HL-60 (cell line): ENCODE results near the gene PLEKHG1.

Source experiments
- DNase-seq, 2 experiments: peaks; one replicate each; pipeline ENCODE4 v3.0.0-alpha.2; 2010 to 2020; ENCODE audit warnings: low read depth in 1 of 2, low spot score in 1 of 2
- H3K27ac ChIP-seq: fragments of 250-450 bp; sonication (Bioruptor Pico); replicated peaks from 2 replicates; pipeline ENCODE4 v1.5.1; 2020; ENCODE audit warnings: mild to moderate bottlenecking, moderate library complexity
- H3K27me3 ChIP-seq: fragments of 250-450 bp; sonication (Bioruptor Pico); 2 replicates; pipeline ENCODE4 v1.5.1; 2021; ENCODE audit warnings: mild to moderate bottlenecking, moderate library complexity; ENCODE audit not compliant: insufficient read depth, poor library complexity, severe bottlenecking
- H3K4me3 ChIP-seq: replicated peaks from 2 replicates; pipeline ENCODE4 v1.5.1; 2011; ENCODE audit warnings: mild to moderate bottlenecking, control low read depth, low read length; ENCODE audit not compliant: insufficient read depth
- GABPA ChIP-seq: IDR thresholded peaks from 2 replicates; pipeline ENCODE4 v1.6.1; 2012; ENCODE audit warnings: low read depth
- POLR2AphosphoS5 ChIP-seq: IDR thresholded peaks from 2 replicates; pipeline ENCODE4 v1.6.1; 2012; ENCODE audit warnings: low read depth
- REST ChIP-seq: IDR thresholded peaks from 2 replicates; pipeline ENCODE4 v1.6.1; 2012; ENCODE audit warnings: low read depth; ENCODE audit not compliant: insufficient replicate concordance
- SPI1 ChIP-seq: IDR thresholded peaks from 2 replicates; pipeline ENCODE4 v1.6.1; 2012; ENCODE audit warnings: low read depth, mild to moderate bottlenecking, borderline replicate concordance
- TF ChIP-seq, protein P1 (sequence below): IDR thresholded peaks from one replicate; pipeline ENCODE4 v1.5.1; 2011; ENCODE audit warnings: low read length, control low read depth, inconsistent platforms; ENCODE audit not compliant: insufficient read depth

PLEKHG1 gene

DNA sequence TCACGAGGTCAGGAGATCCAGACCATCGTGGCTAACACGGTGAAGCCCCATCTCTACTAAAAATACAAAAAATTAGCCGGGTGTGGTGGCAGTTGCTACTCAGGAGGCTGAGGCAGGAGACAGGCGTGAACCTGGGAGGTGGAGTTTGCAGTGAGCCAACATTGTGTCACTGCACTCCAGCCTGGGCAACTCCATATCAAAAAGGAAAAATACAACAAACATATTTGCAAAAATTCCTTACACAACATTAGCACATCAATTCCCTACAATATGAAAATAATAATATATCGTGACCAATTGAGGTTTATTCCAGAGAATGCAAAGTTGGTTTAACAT lies 38.8 kb upstream of the PLEKHG1 start:
- no peak overlapping the region for H3K27ac ChIP-seq
- no peak for TF ChIP-seq GABPA
- H3K4me3 ChIP-seq = no peak overlapping the region
- peaks cover 2% of the 10 kb centered on the region for H3K27me3 ChIP-seq
- no peak for DNase-seq

DNA sequence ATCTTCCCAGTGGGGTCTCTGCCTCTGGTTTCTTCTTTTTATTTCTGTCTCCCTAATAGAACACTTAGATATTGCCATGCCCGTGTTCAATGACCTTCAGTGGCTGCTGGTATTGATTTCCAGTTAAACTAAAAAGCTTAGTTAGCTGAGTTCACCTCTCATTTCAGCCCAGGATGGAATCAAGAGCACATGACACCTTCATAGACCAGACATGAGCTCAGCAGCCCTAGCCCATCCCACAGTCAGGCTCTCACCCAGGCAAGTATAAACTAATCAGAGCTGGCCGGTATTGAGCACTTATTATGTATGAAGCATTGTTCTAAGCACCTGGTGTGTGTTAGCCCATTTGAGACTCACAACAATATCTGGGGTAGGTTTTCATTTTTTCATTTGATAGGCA lies 33.7 kb upstream of the PLEKHG1 start:
- no peak for DNase-seq
- TF ChIP-seq, protein P1, sequence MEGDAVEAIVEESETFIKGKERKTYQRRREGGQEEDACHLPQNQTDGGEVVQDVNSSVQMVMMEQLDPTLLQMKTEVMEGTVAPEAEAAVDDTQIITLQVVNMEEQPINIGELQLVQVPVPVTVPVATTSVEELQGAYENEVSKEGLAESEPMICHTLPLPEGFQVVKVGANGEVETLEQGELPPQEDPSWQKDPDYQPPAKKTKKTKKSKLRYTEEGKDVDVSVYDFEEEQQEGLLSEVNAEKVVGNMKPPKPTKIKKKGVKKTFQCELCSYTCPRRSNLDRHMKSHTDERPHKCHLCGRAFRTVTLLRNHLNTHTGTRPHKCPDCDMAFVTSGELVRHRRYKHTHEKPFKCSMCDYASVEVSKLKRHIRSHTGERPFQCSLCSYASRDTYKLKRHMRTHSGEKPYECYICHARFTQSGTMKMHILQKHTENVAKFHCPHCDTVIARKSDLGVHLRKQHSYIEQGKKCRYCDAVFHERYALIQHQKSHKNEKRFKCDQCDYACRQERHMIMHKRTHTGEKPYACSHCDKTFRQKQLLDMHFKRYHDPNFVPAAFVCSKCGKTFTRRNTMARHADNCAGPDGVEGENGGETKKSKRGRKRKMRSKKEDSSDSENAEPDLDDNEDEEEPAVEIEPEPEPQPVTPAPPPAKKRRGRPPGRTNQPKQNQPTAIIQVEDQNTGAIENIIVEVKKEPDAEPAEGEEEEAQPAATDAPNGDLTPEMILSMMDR = no peak
- TF ChIP-seq GABPA (no peak), SPI1 (no peak), POLR2AphosphoS5 (no peak), REST (no peak)
- Histone ChIP-seq H3K27me3 (peaks cover 10% of the 10 kb centered on the region), H3K27ac (no peak overlapping the region), H3K4me3 (no peak overlapping the region)

- TF ChIP-seq REST (no peak), GABPA (no peak), SPI1 (no peak), POLR2AphosphoS5 (no peak)
- TF ChIP-seq, protein P1 = no peak
- Histone ChIP-seq H3K4me3 (no peak overlapping the region), H3K27me3 (peaks cover 10% of the 10 kb centered on the region), H3K27ac (no peak overlapping the region)
- no peak for DNase-seq
These were observed 33.2 kb upstream of the PLEKHG1 start for GRCh38 chr6:150566486-150566885.

DNA sequence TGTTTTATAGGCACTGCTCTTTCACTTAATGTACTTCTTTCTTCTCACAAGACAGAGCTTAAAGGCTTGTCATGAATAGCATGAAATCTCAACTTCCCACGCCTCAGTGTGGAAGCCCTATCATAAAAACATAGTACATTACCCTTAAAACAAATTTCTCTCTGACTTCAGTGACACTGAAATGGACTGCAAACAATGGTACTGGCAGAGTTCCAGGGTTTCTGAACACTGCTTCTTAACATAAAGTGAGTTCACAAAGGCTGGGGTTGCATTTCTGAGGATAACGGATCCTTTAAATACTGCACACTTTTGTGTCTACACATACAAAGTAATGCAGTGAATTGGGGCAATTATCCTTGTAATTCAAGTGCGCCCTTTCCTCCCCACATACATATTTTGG lies 32.3 kb upstream of the PLEKHG1 start:
- TF ChIP-seq SPI1 = no peak
- no peak overlapping the region for H3K4me3 ChIP-seq
- peaks cover 8% of the 10 kb centered on the region for H3K27me3 ChIP-seq
- no peak for DNase-seq
- no peak overlapping the region for H3K27ac ChIP-seq

DNA sequence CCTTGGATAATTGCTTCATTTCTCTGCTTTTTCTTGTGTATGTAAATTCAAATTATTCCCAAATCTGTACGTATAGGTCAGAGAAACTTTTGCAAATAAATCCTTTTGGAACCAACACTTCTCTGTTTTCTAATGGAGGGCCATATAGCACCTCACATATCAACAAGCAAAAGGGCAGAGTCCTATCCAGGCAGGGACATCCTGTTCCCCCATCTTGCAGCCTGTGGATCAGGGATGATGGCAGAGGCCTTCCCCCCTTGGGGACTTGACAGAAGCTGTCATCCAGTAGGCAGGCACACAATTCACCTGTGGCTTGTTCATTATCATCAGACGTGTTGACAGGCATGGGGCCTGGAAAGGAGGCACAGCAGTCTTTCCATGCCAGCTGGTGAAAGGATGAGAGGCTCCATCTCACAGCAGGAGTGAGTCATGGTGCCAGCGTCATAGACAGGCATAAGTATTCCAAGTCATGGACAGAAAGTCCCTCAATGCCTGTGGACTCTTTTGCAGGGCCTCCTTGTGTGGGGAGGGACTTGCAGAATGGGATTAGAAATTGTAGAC lies 31.8 kb upstream of the PLEKHG1 start:
- H3K27me3 ChIP-seq = peaks cover 8% of the 10 kb centered on the region
- no peak overlapping the region for H3K27ac ChIP-seq
- no peak for TF ChIP-seq REST
- TF ChIP-seq GABPA = no peak
- TF ChIP-seq, protein P1 = no peak
- no peak overlapping the region for H3K4me3 ChIP-seq
- no peak for DNase-seq
